ENCODE data around the gene RBM26.
A peak's percentile ranks its signal among the peaks of the same experiment; 100 is the strongest.

RBM26 gene

DNA sequence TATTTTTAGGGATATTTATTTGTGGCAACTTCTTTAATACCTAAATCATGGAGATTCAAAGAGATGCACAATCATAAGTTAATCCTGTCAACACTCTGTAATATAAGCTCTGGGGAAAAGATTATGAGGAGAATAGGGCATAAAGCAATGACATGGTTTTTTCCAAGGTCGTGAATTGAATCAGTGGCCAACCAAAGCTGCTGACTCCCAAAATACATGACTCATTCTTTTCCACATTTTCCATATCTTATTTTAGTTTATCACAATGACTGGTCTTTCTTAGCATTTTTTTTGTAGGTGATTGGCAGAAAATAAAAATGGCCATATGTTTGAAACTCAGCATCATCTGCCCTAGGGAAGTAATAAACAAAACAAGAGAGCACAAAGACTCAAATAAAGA lies 28.5 kb upstream of the RBM26 start:
- Mint-ChIP-seq H3K9me3 (no peaks in the 10 kb centered on the region), H3K4me1 (ENCODE audit: low read depth) (peaks cover 22% of the 10 kb centered on the region), H3K27me3 (no peaks in the 10 kb centered on the region), H3K4me3 (no peak overlapping the region), H3K36me3 (ENCODE audit: low read depth) (no peaks in the 10 kb centered on the region), H3K27ac (no peak overlapping the region)
- no peak for DNase-seq

DNA sequence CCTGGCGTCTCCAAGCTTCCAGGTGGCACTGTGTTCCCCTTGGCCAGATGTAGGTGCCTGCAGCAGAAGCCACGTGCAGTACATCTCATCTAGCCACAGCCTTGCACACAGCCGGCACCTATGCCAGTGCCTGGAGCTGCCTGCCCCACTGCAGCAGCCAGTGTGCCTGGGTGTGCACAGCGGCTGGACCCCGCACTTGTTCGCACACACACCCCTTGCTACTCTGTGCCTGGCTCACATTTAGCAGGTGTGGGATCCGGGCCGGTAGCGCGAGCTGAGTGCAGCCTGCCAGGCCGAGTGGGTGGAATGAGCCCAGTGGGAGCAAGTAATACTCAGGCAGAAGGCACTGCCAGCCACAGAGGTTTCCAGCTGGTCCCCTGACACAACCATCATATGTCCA lies 26.9 kb upstream of the RBM26 start:
- H3K27ac Mint-ChIP-seq = no peak overlapping the region
- no peaks in the 10 kb centered on the region for H3K9me3 Mint-ChIP-seq
- no peak for DNase-seq
- H3K4me3 Mint-ChIP-seq = no peak overlapping the region
- H3K36me3 Mint-ChIP-seq (ENCODE audit: low read depth) = no peaks in the 10 kb centered on the region
- peaks cover 35% of the 10 kb centered on the region for H3K4me1 Mint-ChIP-seq (ENCODE audit: low read depth)
- H3K27me3 Mint-ChIP-seq = no peaks in the 10 kb centered on the region

DNA sequence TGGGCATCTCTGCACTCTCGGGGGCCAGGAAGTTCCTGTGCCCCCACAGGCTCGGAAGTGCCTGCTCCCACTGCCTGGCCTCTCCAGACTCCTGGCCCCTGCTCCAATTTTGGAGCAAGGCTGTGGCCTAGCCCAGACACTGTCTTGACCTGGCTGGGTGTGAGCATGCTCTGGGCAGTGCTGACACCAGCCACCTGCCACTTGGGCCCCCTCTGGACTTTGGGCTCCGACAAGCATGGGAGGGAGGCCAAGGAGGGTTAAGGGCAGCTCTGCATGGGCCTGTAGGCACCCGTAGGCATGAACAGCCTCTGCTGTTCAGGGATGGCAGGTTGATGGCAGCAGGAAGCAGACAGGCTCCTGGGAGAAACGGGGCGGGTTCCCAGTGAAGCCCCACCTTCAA lies 26.0 kb upstream of the RBM26 start:
- DNase-seq = no peak
- Mint-ChIP-seq H3K4me3 (no peak overlapping the region), H3K4me1 (ENCODE audit: low read depth) (peaks cover 39% of the 10 kb centered on the region), H3K36me3 (ENCODE audit: low read depth) (no peaks in the 10 kb centered on the region), H3K27ac (no peak overlapping the region), H3K27me3 (no peaks in the 10 kb centered on the region), H3K9me3 (no peaks in the 10 kb centered on the region)

DNA sequence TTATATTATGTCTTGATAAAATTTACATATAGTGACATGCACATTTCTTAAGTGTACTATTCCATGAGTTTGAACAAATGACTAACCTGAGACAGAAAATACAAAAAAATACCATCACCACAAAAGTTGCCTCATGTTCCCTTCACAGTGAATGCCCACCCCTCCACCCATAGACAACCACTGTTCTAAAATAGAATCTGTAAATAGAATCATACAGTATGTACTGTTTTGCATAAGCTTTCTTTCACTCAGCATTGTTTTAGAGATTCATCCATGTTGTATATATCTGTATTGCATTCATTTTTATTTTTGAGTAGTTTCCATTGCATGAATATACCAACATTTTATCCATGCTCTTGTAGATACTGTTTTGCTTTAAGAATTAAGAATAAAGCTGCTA lies 23.3 kb upstream of the RBM26 start:
- no peak for DNase-seq
- Mint-ChIP-seq H3K36me3 (ENCODE audit: low read depth) (no peaks in the 10 kb centered on the region), H3K4me3 (no peak overlapping the region), H3K4me1 (ENCODE audit: low read depth) (peaks cover 33% of the 10 kb centered on the region), H3K27me3 (no peaks in the 10 kb centered on the region), H3K27ac (no peak overlapping the region), H3K9me3 (no peaks in the 10 kb centered on the region)

DNA sequence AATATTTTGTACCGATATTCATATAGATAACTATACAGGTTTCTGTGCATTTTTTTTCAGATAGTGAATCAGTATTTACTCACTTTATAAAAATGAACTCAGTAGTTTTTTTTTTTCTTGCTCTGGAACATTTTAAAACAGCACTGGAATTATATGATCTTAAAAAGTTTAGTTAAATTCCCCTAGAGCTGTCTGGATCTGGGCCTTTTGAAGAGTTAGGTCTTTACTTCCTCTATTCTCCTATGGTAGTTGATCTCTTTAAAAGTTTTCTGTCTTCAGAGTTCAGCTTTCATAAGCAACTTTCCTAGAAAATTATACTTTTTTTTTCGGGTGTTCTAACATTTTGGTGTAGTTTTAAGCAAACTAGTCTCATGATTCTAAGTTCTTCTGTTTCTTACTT lies 21.8 kb upstream of the RBM26 start:
- no peaks in the 10 kb centered on the region for H3K9me3 Mint-ChIP-seq
- no peaks in the 10 kb centered on the region for H3K27me3 Mint-ChIP-seq
- H3K4me3 Mint-ChIP-seq = no peak overlapping the region
- peaks cover 32% of the 10 kb centered on the region for H3K4me1 Mint-ChIP-seq (ENCODE audit: low read depth)
- DNase-seq = no peak
- H3K27ac Mint-ChIP-seq = no peak overlapping the region
- H3K36me3 Mint-ChIP-seq (ENCODE audit: low read depth) = peaks cover 7% of the 10 kb centered on the region

DNA sequence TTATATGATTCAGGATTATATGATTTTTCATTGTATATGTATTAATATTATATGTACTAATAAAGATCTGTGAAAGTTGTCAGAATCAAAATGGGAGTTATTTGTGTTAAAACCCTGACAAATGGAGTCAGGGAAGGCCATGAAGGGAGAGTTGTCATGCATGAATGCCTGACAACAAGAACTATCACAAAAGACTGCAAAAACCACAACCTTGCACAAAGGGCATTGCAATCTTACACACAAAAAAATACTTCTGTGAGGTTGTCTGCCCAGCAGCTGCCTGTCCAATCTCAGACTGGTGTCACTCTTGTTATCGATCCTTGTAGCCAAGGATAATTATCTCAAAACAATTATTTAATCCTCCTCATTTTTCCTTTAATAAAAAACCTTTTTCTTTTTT lies 21.2 kb upstream of the RBM26 start:
- Mint-ChIP-seq H3K36me3 (ENCODE audit: low read depth) (peaks cover 7% of the 10 kb centered on the region), H3K27ac (no peak overlapping the region), H3K9me3 (no peaks in the 10 kb centered on the region), H3K4me1 (ENCODE audit: low read depth) (peaks cover 32% of the 10 kb centered on the region), H3K27me3 (no peaks in the 10 kb centered on the region), H3K4me3 (no peak overlapping the region)
- DNase-seq = no peak

DNA sequence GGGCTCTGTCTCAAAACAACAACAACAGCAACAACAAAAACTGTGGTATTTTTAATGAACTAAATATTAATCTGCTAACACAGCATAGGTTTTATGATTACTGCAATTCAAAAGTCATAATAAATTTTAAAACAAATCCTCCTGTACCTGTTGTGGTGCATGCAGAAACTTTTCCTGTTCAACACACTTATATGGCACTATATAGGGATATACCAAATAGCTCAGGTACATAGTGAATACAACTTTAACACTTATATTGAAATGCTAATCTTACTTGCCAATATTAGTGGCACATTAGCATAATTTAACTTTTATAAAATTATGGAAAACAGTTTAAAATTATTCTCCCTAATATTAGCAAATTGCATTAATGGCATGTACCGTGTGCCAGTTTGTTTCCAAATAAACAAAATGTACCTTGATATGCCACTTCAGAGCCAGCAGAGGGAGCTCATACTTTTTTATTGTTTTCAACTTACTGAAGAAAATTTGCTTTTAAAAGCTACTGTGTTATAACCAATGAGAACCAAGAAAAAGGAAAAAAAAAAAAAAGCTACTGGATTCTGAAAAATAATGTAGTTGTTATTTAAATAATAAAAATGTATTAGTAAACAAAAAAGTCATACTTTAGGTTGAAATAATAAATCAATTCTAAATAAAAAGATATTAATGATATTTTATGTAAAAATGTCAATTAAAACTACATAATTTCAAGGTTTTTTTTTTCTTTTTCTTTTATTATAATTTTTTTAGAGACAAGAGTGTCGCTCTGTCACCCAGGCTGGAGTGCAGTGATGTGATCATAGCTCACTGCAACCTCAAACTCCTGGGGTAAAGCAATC lies 18.0 kb upstream of the RBM26 start:
- no peaks in the 10 kb centered on the region for H3K27me3 Mint-ChIP-seq
- H3K4me3 Mint-ChIP-seq = no peak overlapping the region
- H3K27ac Mint-ChIP-seq = no peak overlapping the region
- peaks cover 17% of the 10 kb centered on the region for H3K36me3 Mint-ChIP-seq (ENCODE audit: low read depth)
- H3K9me3 Mint-ChIP-seq = no peaks in the 10 kb centered on the region
- no peak for DNase-seq
- peaks cover 21% of the 10 kb centered on the region for H3K4me1 Mint-ChIP-seq (ENCODE audit: low read depth)

DNA sequence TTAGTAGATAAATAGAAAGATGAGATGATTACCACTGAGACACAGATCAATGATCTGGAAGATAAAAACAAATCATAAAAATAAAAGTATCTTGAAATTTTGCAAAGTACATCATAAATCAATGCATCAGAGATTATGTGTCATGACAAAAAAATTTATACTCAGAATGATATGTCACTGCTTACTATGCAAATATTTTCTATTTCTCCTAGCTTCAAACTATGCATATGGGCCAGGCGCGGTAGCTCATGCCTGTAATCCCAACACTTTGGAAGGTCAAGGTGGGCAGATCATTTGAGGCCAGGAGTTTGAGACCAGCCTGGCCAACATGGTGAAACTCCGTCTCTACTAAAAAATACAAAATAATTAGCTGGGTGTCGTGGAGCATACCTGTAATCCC lies 17.3 kb upstream of the RBM26 start:
- no peak overlapping the region for H3K27ac Mint-ChIP-seq
- H3K4me3 Mint-ChIP-seq = no peak overlapping the region
- peaks cover 15% of the 10 kb centered on the region for H3K4me1 Mint-ChIP-seq (ENCODE audit: low read depth)
- DNase-seq = no peak
- peaks cover 19% of the 10 kb centered on the region for H3K36me3 Mint-ChIP-seq (ENCODE audit: low read depth)
- no peaks in the 10 kb centered on the region for H3K27me3 Mint-ChIP-seq
- no peaks in the 10 kb centered on the region for H3K9me3 Mint-ChIP-seq

DNA sequence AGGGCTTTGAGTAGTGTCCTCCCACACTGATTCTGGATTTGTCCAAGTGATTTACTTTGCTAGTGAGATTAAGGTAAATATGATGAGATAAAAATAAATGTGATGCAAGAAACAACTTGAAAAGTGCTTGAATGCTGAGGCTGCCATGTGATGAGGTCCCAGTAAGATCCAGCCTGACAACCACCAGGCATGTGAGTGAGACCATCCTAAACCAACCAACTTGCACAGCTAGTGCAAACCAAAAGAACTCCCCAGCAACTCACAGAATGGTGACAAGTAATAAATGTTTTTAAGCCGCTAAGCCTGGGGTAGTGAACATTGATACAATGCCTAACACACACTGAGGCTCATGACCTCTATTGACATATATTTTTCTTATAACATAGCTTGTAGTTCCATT lies 13.3 kb upstream of the RBM26 start:
- no peaks in the 10 kb centered on the region for H3K9me3 Mint-ChIP-seq

DNA sequence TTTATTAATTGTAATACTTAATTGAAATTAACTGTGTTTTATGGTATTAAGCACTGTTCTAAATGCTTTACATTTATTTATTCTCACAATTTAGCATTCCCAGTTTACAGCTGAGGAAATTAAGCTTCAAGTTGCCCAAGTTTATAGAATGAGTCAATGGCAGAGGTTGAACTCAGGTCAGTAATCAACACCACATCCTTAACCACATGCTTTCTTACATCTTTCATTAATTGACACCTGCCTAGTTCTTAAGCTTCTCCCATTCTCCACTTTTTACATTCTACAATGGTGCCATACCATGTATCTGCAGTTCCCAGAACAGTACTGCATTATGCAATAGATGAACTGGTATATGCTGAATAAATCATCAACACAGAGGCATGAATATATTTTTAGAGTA lies 11.7 kb upstream of the RBM26 start:
- peaks cover 5% of the 10 kb centered on the region for H3K4me1 Mint-ChIP-seq (ENCODE audit: low read depth)
- no peak overlapping the region for H3K4me3 Mint-ChIP-seq
- peaks cover 45% of the 10 kb centered on the region for H3K36me3 Mint-ChIP-seq (ENCODE audit: low read depth)
- DNase-seq = no peak
- H3K27ac Mint-ChIP-seq = no peak overlapping the region
- H3K9me3 Mint-ChIP-seq = no peaks in the 10 kb centered on the region
- no peaks in the 10 kb centered on the region for H3K27me3 Mint-ChIP-seq

More for the DNA sequence above, 13.3 kb upstream of the RBM26 start:
- no peak overlapping the region for H3K4me3 Mint-ChIP-seq
- no peaks in the 10 kb centered on the region for H3K27me3 Mint-ChIP-seq
- H3K36me3 Mint-ChIP-seq (ENCODE audit: low read depth) = peaks cover 39% of the 10 kb centered on the region
- DNase-seq = no peak
- H3K4me1 Mint-ChIP-seq (ENCODE audit: low read depth) = peaks cover 2% of the 10 kb centered on the region
- no peak overlapping the region for H3K27ac Mint-ChIP-seq

DNA sequence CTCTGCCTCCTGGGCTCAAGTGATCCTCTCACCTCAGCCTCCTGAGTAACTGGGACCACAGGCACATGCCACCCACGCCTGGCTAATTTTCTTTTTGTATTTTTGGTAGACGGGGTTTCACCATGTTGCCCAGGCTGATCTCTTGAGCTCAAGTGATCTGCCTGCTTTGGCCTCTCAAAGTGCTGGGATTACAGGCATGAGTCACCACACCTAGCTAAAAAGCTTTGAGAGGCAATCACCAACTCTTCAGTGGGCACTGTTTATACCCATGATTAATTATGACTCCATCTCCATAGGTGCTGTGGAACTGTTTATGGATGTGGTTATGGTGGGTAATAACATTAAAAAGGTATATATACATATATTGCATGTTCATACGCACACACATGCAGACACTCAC lies 7.5 kb upstream of the RBM26 start:
- peaks cover 55% of the 10 kb centered on the region for H3K36me3 Mint-ChIP-seq (ENCODE audit: low read depth)
- peaks cover 16% of the 10 kb centered on the region for H3K4me1 Mint-ChIP-seq (ENCODE audit: low read depth)
- no peaks in the 10 kb centered on the region for H3K27me3 Mint-ChIP-seq
- no peak overlapping the region for H3K27ac Mint-ChIP-seq
- DNase-seq = no peak
- no peaks in the 10 kb centered on the region for H3K9me3 Mint-ChIP-seq
- no peak overlapping the region for H3K4me3 Mint-ChIP-seq

DNA sequence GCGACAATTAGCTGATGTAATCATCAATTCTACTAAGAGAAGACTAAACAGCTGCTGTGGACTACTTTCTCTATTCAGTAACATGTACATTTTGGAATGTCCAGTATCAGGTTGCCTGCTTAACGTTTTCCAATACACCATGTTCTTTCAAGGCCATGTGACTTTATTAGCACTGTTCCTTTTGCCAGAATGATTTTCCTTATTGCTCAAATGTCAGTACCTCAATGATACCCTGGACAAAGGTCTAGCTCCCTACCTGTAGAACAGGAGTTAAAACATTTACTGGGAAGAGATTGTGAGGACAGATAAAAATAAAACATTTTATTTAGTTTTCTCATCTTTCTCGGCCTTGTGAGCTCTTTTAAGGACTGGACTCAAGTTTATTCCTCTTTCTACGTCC lies 3.8 kb upstream of the RBM26 start:
- Mint-ChIP-seq H3K4me1 (ENCODE audit: low read depth) (peaks cover 31% of the 10 kb centered on the region), H3K27ac (no peak overlapping the region), H3K27me3 (no peaks in the 10 kb centered on the region), H3K4me3 (no peak overlapping the region), H3K36me3 (ENCODE audit: low read depth) (peaks cover 61% of the 10 kb centered on the region), H3K9me3 (no peaks in the 10 kb centered on the region)
- no peak for DNase-seq

DNA sequence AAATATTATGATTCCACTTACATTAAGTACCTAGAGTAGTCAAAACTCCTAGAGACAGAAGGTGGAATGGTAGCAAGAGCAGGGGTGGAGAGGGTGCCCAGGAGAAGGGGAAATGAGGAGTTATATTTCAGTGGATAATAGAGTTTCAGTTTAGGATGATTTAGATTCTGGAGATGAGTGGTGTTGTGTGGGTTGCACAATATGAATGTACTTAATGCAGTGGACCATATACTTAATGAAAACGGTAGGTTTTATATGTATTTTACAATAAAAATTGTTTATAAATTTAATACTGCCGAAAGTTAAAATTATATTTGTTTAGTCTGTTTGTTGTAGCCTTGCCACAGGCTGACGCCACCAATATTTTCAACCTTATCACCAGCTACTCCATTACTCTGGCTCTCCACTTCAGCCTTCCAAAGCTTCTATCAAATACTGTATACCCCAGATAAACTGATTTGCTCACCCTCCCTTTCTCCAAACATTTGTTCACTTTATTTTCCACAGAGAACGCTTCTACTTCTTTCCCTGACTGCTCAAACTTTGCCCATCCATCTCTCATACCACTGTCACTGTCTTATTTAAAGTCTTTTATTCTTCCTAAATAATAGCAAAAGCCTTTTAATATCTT lies 1.4 kb upstream of the RBM26 start:
- no peak overlapping the region for H3K4me3 Mint-ChIP-seq

DNA sequence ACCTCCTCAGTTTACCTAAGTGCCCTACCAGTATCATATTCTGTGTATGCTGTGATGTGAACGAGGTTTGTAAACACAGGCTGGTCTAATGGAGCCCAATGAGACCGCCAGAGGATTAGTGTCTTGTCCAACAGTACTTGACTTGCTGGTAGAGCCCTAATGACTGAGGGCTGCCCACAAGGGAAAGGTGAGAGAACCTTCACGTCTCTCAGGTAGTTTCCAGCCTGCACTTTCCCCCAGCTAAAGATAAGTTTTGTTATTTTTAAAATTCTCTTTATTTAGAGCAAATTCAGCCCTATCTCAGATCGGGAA lies 498 bp upstream of the RBM26 start:
- DNase-seq = no peak
- H3K4me3 Mint-ChIP-seq = no peak overlapping the region

More for the DNA sequence above, 1.4 kb upstream of the RBM26 start:
- DNase-seq = no peak
- Mint-ChIP-seq H3K36me3 (ENCODE audit: low read depth) (peaks cover 50% of the 10 kb centered on the region), H3K27ac (peak overlapping the region; percentile 99), H3K4me1 (ENCODE audit: low read depth) (peaks cover 28% of the 10 kb centered on the region), H3K27me3 (no peaks in the 10 kb centered on the region), H3K9me3 (no peaks in the 10 kb centered on the region)

DNA sequence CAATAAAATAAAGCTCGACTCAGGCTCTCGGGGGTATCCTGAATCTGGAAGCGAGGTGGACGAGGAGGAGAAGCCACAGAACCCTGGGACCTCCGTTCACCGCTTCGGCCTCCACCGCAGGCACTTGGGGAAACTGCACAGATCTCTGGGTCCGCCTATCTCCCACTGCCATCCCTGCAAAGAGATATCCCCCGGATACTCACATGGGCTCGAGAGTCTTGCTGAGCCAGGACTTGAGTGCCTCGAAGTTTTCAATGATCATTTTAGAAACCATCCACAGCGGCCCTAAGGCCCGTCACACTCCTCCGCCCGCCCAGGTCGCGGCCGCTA lies 589 bp downstream of the RBM26 start:
- no peak overlapping the region for H3K27ac Mint-ChIP-seq
- H3K9me3 Mint-ChIP-seq = no peaks in the 10 kb centered on the region
- H3K36me3 Mint-ChIP-seq (ENCODE audit: low read depth) = peaks cover 65% of the 10 kb centered on the region

More for the DNA sequence above, 498 bp upstream of the RBM26 start:
- H3K4me1 Mint-ChIP-seq (ENCODE audit: low read depth) = peaks cover 28% of the 10 kb centered on the region
- no peaks in the 10 kb centered on the region for H3K27me3 Mint-ChIP-seq
- H3K27ac Mint-ChIP-seq = peak overlapping the region; percentile 99
- H3K9me3 Mint-ChIP-seq = no peaks in the 10 kb centered on the region
- peaks cover 55% of the 10 kb centered on the region for H3K36me3 Mint-ChIP-seq (ENCODE audit: low read depth)

More for the DNA sequence above, 589 bp downstream of the RBM26 start:
- H3K27me3 Mint-ChIP-seq = no peaks in the 10 kb centered on the region
- H3K4me3 Mint-ChIP-seq = no peak overlapping the region
- peaks cover 28% of the 10 kb centered on the region for H3K4me1 Mint-ChIP-seq (ENCODE audit: low read depth)
- no peak for DNase-seq

All from activated T-cell treated with anti-CD3 and anti-CD28 coated beads, Interleukin-2, amount 50 U/mL, for 24 hours (primary cell).